ENCODE results near the gene CNKSR1. TPM values are rescaled to one million over a fixed set of nuclear protein-coding genes. Genes with fewer than 3 reads are reported as not detected.

Gene CNKSR1
- total and polyA plus RNA-seq, 10 donors = 0.68 to 5.5 (median 2.3) TPM

- TF ChIP-seq, protein P1, sequence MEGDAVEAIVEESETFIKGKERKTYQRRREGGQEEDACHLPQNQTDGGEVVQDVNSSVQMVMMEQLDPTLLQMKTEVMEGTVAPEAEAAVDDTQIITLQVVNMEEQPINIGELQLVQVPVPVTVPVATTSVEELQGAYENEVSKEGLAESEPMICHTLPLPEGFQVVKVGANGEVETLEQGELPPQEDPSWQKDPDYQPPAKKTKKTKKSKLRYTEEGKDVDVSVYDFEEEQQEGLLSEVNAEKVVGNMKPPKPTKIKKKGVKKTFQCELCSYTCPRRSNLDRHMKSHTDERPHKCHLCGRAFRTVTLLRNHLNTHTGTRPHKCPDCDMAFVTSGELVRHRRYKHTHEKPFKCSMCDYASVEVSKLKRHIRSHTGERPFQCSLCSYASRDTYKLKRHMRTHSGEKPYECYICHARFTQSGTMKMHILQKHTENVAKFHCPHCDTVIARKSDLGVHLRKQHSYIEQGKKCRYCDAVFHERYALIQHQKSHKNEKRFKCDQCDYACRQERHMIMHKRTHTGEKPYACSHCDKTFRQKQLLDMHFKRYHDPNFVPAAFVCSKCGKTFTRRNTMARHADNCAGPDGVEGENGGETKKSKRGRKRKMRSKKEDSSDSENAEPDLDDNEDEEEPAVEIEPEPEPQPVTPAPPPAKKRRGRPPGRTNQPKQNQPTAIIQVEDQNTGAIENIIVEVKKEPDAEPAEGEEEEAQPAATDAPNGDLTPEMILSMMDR (IDR thresholded peaks at IDR 0.05 in 8 of 11, conservative IDR thresholded peaks at IDR 0.05 in 3 of 11) = no peak
- TF ChIP-seq POLR2A (IDR thresholded peaks at IDR 0.05) (no peak), POLR2AphosphoS5 (IDR thresholded peaks at IDR 0.05) (peak in 1 of 3 donors; percentile 54)
- no peaks in the 10 kb centered on the region for H3K9me3 ChIP-seq
- peaks cover 0 to 93% (median 35%) of the 10 kb centered on the region in 7 donors for H3K27me3 ChIP-seq (replicated peaks in 1 of 7)
- peak; percentile 63 for DNase-seq
- no peaks in the 10 kb centered on the region for H3K36me3 ChIP-seq
- H3K4me1 ChIP-seq = peaks cover 16 to 72% (median 47%) of the 10 kb centered on the region in 6 donors
- intact Hi-C loops (cut with DNase I; ENCODE audit: low total_unique reads) = no loop called here
- WGBS, 5 donors = 56 to 67% (median 64%) methylated on average over 16 to 18 of the region's 18 CpGs
- H3K27ac ChIP-seq = peak overlapping the region in 5 of 8 donors; percentile 25 to 68 (median 41)
- H3K4me3 ChIP-seq = peak overlapping the region in 7 of 8 donors; percentile 39 to 71 (median 49)
Observed at GRCh38 chr1:26160527-26161414, 16.5 kb upstream of the CNKSR1 start.

DNA sequence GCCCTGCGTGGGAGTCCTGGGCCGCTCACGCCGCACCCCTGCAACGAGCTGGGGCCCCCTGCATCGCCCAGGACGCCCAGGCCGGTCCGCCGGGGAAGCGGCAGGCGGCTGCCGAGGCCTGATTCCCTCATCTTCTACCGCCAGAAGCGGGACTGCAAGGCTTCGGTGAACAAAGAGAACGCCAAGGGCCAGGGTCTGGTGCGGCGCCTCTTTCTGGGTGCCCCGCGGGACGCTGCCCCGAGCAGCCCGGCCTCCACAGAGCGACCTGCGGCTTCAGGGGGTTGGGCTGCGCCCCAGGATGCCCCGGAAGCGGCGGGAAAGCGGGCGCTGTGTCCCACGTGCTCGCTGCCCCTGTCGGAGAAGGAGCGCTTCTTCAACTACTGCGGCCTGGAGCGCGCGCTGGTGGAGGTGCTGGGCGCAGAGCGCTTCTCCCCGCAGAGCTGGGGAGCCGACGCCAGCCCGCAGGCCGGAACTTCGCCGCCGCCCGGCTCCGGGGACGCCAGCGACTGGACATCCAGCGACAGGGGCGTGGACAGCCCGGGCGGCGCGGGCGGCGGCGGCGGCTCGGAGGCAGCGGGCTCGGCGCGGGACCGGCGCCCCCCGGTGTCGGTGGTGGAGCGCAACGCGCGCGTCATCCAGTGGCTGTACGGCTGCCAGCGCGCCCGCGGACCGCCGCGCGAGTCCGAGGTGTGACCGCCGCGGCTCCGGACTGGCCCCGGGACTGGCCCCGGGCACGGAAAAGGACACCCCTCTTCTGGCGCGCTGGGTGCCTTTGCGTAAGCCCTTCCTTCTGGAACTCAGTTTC is 15.7 kb upstream of the CNKSR1 start:
- peak; percentile 83 for DNase-seq
- WGBS, 5 donors = 3 to 10% (median 5%) methylated on average over 26 to 98 of the region's 98 CpGs
- Histone ChIP-seq H3K36me3 (no peaks in the 10 kb centered on the region), H3K4me3 (peak overlapping the region; percentile 30 to 71 (median 48)), H3K9me3 (no peaks in the 10 kb centered on the region), H3K4me1 (peaks cover 15 to 64% (median 39%) of the 10 kb centered on the region in 6 donors), H3K27ac (peak overlapping the region in 5 of 8 donors; percentile 25 to 68 (median 36)), H3K27me3 (replicated peaks in 1 of 7) (peaks cover 0 to 85% (median 29%) of the 10 kb centered on the region in 7 donors)
- intact Hi-C loops (cut with DNase I; ENCODE audit: low total_unique reads) = no loop called here
- no peak for TF ChIP-seq POLR2A (IDR thresholded peaks at IDR 0.05)
- peak in 1 of 3 donors; percentile 23 for TF ChIP-seq POLR2AphosphoS5 (IDR thresholded peaks at IDR 0.05)
- TF ChIP-seq, protein P1 (IDR thresholded peaks at IDR 0.05 in 8 of 11, conservative IDR thresholded peaks at IDR 0.05 in 3 of 11) = peak in 2 of 11 experiments; percentile 23 to 32

DNA sequence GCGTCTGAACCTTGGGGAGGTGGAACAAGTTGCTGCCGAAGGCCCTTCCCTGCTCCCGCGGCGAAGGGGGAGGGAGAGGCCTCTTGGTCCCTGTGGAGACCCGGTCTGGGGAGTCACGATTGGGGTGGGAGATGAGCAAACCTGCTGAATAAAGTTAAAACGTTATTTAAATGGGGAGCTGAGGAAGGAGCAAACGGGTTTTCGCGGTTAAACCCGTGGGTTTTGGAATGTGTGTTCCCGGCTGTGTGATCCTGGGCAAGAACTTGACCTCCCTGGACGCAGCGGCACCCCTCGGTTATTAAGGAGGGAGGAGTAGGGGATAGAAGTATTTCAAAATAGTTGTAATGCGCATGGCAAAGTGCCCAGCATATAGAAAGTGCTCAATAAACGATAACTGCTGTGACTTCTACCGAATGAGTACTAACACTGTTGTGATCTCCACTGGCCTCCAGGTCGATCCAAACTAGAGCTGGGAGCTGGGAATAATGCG is 15.0 kb upstream of the CNKSR1 start:
- TF ChIP-seq POLR2A (IDR thresholded peaks at IDR 0.05) (no peak), POLR2AphosphoS5 (IDR thresholded peaks at IDR 0.05) (no peak)
- TF ChIP-seq, protein P1 (IDR thresholded peaks at IDR 0.05 in 8 of 11, conservative IDR thresholded peaks at IDR 0.05 in 3 of 11) = no peak
- H3K4me3 ChIP-seq = peak overlapping the region; percentile 30 to 71 (median 48)
- 22 to 35% (median 33%) methylated on average over 21 of the region's 21 CpGs for WGBS, 5 donors
- H3K9me3 ChIP-seq = no peaks in the 10 kb centered on the region
- H3K27me3 ChIP-seq (replicated peaks in 1 of 7) = peaks cover 0 to 78% (median 23%) of the 10 kb centered on the region in 7 donors
- H3K4me1 ChIP-seq = peaks cover 10 to 57% (median 37%) of the 10 kb centered on the region in 6 donors
- DNase-seq = no peak
- intact Hi-C loops (cut with DNase I; ENCODE audit: low total_unique reads) = no loop called here
- H3K36me3 ChIP-seq = no peaks in the 10 kb centered on the region
- H3K27ac ChIP-seq = peak overlapping the region in 3 of 8 donors; percentile 25 to 68 (median 49)
